K562 (cell line): Measurements from ENCODE around the gene HSPB2. TPM values are rescaled to one million over a fixed set of nuclear protein-coding genes. Genes with fewer than 3 reads are reported as not detected.

Experiments used
- ARHGAP35 ChIP-seq: fragments of 450-650 bp; IDR thresholded peaks from 2 replicates; pipeline ENCODE4 v1.6.1; 2018; ENCODE audit not compliant: partially characterized antibody
- BHLHE40 ChIP-seq: IDR thresholded peaks from 2 replicates; pipeline ENCODE4 v1.6.1; 2011; ENCODE audit warnings: low read length, improper control_type of control experiment
- CREM ChIP-seq: IDR thresholded peaks from 2 replicates; pipeline ENCODE4 v1.6.1; 2014; ENCODE audit warnings: antibody characterized with exemption, low read depth
- DMBX1 ChIP-seq: fragments of 250-450 bp; sonication (Bioruptor Pico); IDR thresholded peaks from 2 replicates; pipeline ENCODE4 v1.8.0; 2022; ENCODE audit warnings: inconsistent platforms, mild to moderate bottlenecking, moderate library complexity, borderline replicate concordance
- DPF2 ChIP-seq: fragments of 450-650 bp; IDR thresholded peaks from 2 replicates; pipeline ENCODE4 v1.6.1; 2016
- SMAD3 ChIP-seq: fragments of 450-650 bp; formaldehyde crosslinking; conservative IDR thresholded peaks from 2 replicates; pipeline ENCODE4 v1.4.0; 2020; ENCODE audit warnings: mild to moderate bottlenecking
- polyA plus RNA-seq, 8 experiments: library from polyadenylated mRNA; depleted of rRNA in 4 of 8; stranded (reverse) in 5 of 8; unstranded in 3 of 8; fragments of >200 nt; fragmentation: Nextera tagmentation in 2 of 8; fragmentation: Illumina TruSeq in 1 of 8; extraction: Ambion mirVana in 2 of 8; extraction: Trizol in 1 of 8; gene quantifications; 2 replicates each; pipeline versions ENCODE4 v1.2.1 to v1.2.3, GENCODE V29; 2011 to 2014; ENCODE audit warnings: inconsistent platforms in 1 of 8, missing spikeins in 1 of 8
- total RNA-seq, 7 experiments: library from RNA; depleted of rRNA in 6 of 7; stranded (reverse); fragments of >200 nt in 6 of 7; fragmentation: Illumina TruSeq in 2 of 7; extraction: Trizol in 2 of 7; gene quantifications; 2 replicates each; pipeline versions ENCODE4 v1.2.1 to v1.2.3, GENCODE V29; 2011 to 2021; ENCODE audit warnings: low replicate concordance in 1 of 7
- TF ChIP-seq, protein P1 (sequence below), 2 experiments: fragments of 450-650 bp; IDR thresholded peaks; 2 replicates each; pipeline ENCODE4 v1.6.1; 2018; ENCODE audit warnings: mild to moderate bottlenecking in 2 of 2, low read depth in 1 of 2; ENCODE audit not compliant: partially characterized antibody in 2 of 2
- TF ChIP-seq, protein P2 (sequence below): fragments of 250-450 bp; sonication (Bioruptor Pico); IDR thresholded peaks from 2 replicates; pipeline ENCODE4 v1.4.0; 2020
- TF ChIP-seq, protein P3 (sequence below): fragments of 450-650 bp; IDR thresholded peaks from 2 replicates; pipeline ENCODE4 v1.6.1; 2016; ENCODE audit warnings: mild to moderate bottlenecking, moderate library complexity

The HSPB2 gene
- total and polyA plus RNA-seq, 9 of the 15 experiments (the other 6 are each of a cell fraction or from before 2014, with no cell fraction given): 0.06 to 0.35 (median 0.11) TPM; not detected in 5

DNA sequence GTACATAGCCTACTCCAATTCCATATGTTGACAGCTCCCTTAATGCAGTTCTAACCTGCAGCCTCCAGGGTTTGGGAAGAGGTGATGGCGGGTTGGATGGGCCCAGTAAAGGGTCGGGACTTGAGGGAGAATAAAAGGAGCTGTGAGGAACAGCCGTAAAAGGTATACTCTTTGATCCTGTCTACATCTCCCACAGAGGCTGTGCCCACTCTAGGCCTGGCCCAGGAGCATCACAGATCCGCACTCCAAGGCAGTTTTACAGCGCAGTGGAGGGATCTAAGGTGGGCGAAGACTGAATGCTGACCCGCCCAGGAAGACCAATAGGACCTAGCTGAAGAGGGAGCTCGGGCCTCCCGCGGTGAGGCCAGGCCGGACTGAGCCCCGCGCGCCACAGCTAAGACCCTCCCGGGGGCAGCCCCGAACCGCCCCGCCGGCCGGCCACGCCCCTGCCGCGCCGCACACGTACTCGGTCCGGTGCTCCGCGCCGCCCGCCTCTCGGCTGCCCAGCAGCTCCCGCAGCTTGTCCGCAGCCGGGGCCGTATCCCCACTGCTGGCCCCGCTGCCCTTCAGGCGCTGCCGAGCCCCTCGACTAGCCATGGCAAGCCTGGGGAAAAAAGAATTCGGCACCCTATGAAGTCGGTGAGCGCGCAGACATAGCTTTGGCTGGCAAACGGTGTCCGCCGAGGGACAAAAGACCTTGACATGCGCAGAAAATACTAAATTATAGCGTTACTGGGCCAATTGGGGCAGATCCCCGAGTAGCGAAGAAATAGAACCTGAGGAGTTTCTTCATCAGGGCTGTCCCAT, 41.4 kb upstream of the HSPB2 start, which contains the start of gene ALG9 (continued):
- TF ChIP-seq, protein P1, sequence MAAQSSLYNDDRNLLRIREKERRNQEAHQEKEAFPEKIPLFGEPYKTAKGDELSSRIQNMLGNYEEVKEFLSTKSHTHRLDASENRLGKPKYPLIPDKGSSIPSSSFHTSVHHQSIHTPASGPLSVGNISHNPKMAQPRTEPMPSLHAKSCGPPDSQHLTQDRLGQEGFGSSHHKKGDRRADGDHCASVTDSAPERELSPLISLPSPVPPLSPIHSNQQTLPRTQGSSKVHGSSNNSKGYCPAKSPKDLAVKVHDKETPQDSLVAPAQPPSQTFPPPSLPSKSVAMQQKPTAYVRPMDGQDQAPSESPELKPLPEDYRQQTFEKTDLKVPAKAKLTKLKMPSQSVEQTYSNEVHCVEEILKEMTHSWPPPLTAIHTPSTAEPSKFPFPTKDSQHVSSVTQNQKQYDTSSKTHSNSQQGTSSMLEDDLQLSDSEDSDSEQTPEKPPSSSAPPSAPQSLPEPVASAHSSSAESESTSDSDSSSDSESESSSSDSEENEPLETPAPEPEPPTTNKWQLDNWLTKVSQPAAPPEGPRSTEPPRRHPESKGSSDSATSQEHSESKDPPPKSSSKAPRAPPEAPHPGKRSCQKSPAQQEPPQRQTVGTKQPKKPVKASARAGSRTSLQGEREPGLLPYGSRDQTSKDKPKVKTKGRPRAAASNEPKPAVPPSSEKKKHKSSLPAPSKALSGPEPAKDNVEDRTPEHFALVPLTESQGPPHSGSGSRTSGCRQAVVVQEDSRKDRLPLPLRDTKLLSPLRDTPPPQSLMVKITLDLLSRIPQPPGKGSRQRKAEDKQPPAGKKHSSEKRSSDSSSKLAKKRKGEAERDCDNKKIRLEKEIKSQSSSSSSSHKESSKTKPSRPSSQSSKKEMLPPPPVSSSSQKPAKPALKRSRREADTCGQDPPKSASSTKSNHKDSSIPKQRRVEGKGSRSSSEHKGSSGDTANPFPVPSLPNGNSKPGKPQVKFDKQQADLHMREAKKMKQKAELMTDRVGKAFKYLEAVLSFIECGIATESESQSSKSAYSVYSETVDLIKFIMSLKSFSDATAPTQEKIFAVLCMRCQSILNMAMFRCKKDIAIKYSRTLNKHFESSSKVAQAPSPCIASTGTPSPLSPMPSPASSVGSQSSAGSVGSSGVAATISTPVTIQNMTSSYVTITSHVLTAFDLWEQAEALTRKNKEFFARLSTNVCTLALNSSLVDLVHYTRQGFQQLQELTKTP (IDR thresholded peaks at IDR 0.05; ENCODE audit: low read depth in 1 of 2, partially characterized antibody in 2 of 2): no peak
- TF ChIP-seq CREM (no peak; the same call in 1 of the 2 replicates), ARHGAP35 (no peak), BHLHE40 (no peak), DMBX1 (CRISPR knock-in tag) (no peak), SMAD3 (CRISPR knock-in tag) (no peak), DPF2 (no peak)
- TF ChIP-seq, protein P2, sequence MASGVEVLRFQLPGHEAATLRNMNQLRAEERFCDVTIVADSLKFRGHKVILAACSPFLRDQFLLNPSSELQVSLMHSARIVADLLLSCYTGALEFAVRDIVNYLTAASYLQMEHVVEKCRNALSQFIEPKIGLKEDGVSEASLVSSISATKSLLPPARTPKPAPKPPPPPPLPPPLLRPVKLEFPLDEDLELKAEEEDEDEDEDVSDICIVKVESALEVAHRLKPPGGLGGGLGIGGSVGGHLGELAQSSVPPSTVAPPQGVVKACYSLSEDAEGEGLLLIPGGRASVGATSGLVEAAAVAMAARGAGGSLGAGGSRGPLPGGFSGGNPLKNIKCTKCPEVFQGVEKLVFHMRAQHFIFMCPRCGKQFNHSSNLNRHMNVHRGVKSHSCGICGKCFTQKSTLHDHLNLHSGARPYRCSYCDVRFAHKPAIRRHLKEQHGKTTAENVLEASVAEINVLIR (CRISPR knock-in tag): peak; percentile 19; the same call in 1 of the 2 replicates
- TF ChIP-seq, protein P3, sequence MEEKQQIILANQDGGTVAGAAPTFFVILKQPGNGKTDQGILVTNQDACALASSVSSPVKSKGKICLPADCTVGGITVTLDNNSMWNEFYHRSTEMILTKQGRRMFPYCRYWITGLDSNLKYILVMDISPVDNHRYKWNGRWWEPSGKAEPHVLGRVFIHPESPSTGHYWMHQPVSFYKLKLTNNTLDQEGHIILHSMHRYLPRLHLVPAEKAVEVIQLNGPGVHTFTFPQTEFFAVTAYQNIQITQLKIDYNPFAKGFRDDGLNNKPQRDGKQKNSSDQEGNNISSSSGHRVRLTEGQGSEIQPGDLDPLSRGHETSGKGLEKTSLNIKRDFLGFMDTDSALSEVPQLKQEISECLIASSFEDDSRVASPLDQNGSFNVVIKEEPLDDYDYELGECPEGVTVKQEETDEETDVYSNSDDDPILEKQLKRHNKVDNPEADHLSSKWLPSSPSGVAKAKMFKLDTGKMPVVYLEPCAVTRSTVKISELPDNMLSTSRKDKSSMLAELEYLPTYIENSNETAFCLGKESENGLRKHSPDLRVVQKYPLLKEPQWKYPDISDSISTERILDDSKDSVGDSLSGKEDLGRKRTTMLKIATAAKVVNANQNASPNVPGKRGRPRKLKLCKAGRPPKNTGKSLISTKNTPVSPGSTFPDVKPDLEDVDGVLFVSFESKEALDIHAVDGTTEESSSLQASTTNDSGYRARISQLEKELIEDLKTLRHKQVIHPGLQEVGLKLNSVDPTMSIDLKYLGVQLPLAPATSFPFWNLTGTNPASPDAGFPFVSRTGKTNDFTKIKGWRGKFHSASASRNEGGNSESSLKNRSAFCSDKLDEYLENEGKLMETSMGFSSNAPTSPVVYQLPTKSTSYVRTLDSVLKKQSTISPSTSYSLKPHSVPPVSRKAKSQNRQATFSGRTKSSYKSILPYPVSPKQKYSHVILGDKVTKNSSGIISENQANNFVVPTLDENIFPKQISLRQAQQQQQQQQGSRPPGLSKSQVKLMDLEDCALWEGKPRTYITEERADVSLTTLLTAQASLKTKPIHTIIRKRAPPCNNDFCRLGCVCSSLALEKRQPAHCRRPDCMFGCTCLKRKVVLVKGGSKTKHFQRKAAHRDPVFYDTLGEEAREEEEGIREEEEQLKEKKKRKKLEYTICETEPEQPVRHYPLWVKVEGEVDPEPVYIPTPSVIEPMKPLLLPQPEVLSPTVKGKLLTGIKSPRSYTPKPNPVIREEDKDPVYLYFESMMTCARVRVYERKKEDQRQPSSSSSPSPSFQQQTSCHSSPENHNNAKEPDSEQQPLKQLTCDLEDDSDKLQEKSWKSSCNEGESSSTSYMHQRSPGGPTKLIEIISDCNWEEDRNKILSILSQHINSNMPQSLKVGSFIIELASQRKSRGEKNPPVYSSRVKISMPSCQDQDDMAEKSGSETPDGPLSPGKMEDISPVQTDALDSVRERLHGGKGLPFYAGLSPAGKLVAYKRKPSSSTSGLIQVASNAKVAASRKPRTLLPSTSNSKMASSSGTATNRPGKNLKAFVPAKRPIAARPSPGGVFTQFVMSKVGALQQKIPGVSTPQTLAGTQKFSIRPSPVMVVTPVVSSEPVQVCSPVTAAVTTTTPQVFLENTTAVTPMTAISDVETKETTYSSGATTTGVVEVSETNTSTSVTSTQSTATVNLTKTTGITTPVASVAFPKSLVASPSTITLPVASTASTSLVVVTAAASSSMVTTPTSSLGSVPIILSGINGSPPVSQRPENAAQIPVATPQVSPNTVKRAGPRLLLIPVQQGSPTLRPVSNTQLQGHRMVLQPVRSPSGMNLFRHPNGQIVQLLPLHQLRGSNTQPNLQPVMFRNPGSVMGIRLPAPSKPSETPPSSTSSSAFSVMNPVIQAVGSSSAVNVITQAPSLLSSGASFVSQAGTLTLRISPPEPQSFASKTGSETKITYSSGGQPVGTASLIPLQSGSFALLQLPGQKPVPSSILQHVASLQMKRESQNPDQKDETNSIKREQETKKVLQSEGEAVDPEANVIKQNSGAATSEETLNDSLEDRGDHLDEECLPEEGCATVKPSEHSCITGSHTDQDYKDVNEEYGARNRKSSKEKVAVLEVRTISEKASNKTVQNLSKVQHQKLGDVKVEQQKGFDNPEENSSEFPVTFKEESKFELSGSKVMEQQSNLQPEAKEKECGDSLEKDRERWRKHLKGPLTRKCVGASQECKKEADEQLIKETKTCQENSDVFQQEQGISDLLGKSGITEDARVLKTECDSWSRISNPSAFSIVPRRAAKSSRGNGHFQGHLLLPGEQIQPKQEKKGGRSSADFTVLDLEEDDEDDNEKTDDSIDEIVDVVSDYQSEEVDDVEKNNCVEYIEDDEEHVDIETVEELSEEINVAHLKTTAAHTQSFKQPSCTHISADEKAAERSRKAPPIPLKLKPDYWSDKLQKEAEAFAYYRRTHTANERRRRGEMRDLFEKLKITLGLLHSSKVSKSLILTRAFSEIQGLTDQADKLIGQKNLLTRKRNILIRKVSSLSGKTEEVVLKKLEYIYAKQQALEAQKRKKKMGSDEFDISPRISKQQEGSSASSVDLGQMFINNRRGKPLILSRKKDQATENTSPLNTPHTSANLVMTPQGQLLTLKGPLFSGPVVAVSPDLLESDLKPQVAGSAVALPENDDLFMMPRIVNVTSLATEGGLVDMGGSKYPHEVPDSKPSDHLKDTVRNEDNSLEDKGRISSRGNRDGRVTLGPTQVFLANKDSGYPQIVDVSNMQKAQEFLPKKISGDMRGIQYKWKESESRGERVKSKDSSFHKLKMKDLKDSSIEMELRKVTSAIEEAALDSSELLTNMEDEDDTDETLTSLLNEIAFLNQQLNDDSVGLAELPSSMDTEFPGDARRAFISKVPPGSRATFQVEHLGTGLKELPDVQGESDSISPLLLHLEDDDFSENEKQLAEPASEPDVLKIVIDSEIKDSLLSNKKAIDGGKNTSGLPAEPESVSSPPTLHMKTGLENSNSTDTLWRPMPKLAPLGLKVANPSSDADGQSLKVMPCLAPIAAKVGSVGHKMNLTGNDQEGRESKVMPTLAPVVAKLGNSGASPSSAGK: no peak
